Erythroblast (primary cell): ENCODE data around the gene PPP2R1B.

Experiments used
- GATA1 ChIP-seq: IDR thresholded peaks from 2 replicates; pipeline ENCODE4 v1.6.1; 2011; ENCODE audit warnings: low read depth, mild to moderate bottlenecking, control low read depth, low read length, moderate library complexity
- POLR2A ChIP-seq: IDR thresholded peaks from 2 replicates; pipeline ENCODE4 v1.6.1; 2011; ENCODE audit warnings: mild to moderate bottlenecking, low read length

DNA sequence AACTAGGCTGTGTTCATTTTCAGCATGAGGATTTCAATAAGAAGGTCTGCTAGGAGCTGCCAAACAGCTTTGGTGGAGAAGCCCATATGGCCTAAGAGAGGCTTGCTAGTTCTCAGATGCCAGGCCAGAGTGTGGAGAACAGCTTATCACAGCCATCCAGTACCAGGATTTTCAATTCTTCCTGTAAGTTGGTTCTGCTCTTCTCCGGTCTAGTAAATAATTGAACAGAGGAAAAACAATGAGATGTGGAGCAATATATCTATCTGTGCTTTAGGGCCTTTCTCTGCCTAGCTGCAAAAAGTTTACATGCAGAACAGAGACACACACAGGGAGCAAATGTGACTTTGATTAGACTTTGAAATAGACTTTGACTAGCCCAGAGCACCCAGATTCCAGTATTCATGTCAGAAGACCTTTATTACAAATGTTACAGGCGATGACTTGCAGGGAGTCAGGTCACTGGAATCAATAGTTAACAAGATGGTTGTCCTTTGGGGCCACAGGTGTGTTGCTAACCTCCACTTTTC, 19.8 kb upstream of the PPP2R1B start:
- TF ChIP-seq POLR2A (no peak), GATA1 (no peak)
